ENCODE measurements around the gene SNX8. TPM values are rescaled to one million over a fixed set of nuclear protein-coding genes. Genes with fewer than 3 reads are reported as not detected.

SNX8 gene, protein sequence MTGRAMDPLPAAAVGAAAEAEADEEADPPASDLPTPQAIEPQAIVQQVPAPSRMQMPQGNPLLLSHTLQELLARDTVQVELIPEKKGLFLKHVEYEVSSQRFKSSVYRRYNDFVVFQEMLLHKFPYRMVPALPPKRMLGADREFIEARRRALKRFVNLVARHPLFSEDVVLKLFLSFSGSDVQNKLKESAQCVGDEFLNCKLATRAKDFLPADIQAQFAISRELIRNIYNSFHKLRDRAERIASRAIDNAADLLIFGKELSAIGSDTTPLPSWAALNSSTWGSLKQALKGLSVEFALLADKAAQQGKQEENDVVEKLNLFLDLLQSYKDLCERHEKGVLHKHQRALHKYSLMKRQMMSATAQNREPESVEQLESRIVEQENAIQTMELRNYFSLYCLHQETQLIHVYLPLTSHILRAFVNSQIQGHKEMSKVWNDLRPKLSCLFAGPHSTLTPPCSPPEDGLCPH
- 40.7 TPM for total RNA-seq (ENCODE audit: unreplicated experiment)
- long read RNA-seq, full-length matches to known transcripts: 14 of 17 reads
- long read RNA-seq, partial matches to known transcripts: 1 of 17 reads
- long read RNA-seq, other reads (novel, unspliced or antisense): 2 of 17 reads

DNA sequence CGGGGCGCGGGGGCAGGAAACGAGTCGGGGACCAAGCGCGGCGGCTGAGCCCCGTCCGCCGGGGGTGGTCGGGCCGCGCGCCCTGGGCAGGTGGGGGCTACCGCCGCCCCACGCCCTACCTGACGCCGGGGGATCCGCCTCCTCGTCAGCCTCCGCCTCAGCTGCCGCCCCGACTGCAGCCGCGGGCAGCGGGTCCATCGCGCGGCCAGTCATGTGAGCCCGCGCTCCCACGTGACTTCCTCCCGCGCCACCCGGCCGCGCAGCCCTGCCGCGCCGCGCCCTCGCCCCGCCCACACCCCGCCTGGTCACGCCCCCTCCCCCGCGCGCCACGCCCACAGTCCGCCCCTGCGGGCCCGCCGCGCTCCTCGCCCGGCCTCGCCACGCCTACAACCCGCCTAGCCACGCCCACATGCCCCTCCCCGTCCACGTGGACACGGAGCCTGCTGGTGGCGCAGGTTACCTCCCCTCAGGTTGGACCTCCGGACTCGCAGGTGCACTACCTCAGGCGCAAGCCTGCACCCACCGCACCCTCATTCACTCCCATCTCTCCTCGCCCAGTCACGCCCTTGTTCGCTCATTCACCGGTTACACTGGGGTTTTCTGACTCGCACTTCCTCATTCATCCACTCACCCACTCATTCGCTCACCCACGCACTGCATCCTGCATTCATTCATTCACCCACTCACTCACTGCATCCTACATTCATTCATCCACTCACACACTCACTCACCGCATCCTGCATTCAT lies at the start of gene SNX8:
Gene SNX8 (minus strand): TSS at position 233 of the 747 bp plus-strand sequence. CDS start 20 bp downstream, at position 213.
- no peaks in the 10 kb centered on the region for H3K9me3 Mint-ChIP-seq (ENCODE audit: unreplicated experiment)
- peak within 1 kb of the TSS; percentile 93 for H3K4me3 Mint-ChIP-seq (ENCODE audit: unreplicated experiment)
- H3K36me3 Mint-ChIP-seq (ENCODE audit: low read depth, unreplicated experiment): no peaks in the 10 kb centered on the region
- peak within 1 kb of the TSS; percentile 83 for H3K27ac Mint-ChIP-seq (ENCODE audit: unreplicated experiment)
- TF ChIP-seq, protein P1, sequence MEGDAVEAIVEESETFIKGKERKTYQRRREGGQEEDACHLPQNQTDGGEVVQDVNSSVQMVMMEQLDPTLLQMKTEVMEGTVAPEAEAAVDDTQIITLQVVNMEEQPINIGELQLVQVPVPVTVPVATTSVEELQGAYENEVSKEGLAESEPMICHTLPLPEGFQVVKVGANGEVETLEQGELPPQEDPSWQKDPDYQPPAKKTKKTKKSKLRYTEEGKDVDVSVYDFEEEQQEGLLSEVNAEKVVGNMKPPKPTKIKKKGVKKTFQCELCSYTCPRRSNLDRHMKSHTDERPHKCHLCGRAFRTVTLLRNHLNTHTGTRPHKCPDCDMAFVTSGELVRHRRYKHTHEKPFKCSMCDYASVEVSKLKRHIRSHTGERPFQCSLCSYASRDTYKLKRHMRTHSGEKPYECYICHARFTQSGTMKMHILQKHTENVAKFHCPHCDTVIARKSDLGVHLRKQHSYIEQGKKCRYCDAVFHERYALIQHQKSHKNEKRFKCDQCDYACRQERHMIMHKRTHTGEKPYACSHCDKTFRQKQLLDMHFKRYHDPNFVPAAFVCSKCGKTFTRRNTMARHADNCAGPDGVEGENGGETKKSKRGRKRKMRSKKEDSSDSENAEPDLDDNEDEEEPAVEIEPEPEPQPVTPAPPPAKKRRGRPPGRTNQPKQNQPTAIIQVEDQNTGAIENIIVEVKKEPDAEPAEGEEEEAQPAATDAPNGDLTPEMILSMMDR (IDR thresholded peaks at IDR 0.05; ENCODE audit: unreplicated experiment): no peak
- peaks cover 7% of the 10 kb centered on the region for H3K4me1 Mint-ChIP-seq (ENCODE audit: unreplicated experiment)
- peaks cover 9% of the 10 kb centered on the region for H3K27me3 Mint-ChIP-seq (ENCODE audit: unreplicated experiment)
- peak; percentile 97 for DNase-seq (ENCODE audit: low spot score)

DNA sequence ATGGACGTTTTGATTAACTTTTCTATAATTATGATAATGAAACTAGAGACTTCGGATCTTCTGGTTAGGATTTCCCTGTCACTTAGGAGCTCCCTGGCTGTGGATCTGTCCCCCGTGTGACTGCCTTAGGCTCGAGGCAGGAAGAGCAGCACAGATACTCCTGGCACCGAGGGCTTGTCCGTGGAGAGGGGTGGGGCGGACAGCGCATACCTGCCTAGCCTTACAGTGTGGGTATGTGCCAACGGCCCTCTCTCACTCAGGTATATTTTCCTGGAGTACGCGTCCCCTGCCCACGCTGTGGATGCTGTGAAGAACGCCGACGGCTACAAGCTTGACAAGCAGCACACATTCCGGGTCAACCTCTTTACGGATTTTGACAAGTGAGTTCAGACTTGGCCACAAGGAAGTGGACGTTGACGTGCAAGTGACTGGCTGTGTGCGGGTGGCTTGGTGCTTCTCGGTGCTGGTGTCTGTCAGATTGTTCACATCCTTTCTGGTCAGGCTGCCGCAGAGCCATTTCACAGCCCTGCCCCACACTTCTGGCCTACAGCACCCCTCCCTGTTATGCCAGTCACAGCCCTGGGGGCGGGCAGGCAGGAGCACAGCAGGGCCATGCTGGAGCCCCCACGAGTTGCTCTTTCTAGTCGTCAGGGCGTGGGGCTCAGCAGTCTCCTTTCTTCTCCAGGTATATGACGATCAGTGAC lies 48.3 kb upstream of the SNX8 start:
- TF ChIP-seq, protein P1 (IDR thresholded peaks at IDR 0.05; ENCODE audit: unreplicated experiment): no peak
- DNase-seq (ENCODE audit: low spot score): no peak
- Mint-ChIP-seq H3K9me3 (ENCODE audit: unreplicated experiment) (no peaks in the 10 kb centered on the region), H3K27me3 (ENCODE audit: unreplicated experiment) (no peaks in the 10 kb centered on the region), H3K4me1 (ENCODE audit: unreplicated experiment) (no peaks in the 10 kb centered on the region), H3K36me3 (ENCODE audit: low read depth, unreplicated experiment) (peaks cover 40% of the 10 kb centered on the region), H3K27ac (ENCODE audit: unreplicated experiment) (no peak overlapping the region), H3K4me3 (ENCODE audit: unreplicated experiment) (no peak overlapping the region)

DNA sequence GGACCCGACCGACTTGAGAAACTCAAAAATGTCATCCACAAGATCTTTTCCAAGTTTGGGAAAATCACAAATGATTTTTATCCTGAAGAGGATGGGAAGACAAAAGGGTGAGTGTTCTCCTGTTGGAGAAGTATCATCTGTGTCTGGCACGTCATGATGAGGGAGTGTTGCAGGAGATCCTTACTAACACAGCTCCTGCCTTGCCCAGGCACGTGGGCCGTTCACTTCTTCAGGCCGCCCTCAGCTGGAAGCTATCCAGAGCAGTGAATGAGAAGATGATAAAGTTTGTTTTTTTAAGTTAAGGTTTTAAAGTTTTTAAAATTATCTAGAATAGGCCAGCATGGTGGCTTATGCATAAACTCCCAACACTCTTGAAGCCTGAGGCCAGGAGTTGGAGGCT lies 46.6 kb upstream of the SNX8 start:
- Mint-ChIP-seq H3K9me3 (ENCODE audit: unreplicated experiment) (no peaks in the 10 kb centered on the region), H3K27me3 (ENCODE audit: unreplicated experiment) (no peaks in the 10 kb centered on the region), H3K36me3 (ENCODE audit: low read depth, unreplicated experiment) (peaks cover 31% of the 10 kb centered on the region), H3K4me3 (ENCODE audit: unreplicated experiment) (no peak overlapping the region), H3K27ac (ENCODE audit: unreplicated experiment) (no peak overlapping the region), H3K4me1 (ENCODE audit: unreplicated experiment) (peaks cover 3% of the 10 kb centered on the region)
- TF ChIP-seq, protein P1 (IDR thresholded peaks at IDR 0.05; ENCODE audit: unreplicated experiment): no peak
- DNase-seq (ENCODE audit: low spot score): no peak

DNA sequence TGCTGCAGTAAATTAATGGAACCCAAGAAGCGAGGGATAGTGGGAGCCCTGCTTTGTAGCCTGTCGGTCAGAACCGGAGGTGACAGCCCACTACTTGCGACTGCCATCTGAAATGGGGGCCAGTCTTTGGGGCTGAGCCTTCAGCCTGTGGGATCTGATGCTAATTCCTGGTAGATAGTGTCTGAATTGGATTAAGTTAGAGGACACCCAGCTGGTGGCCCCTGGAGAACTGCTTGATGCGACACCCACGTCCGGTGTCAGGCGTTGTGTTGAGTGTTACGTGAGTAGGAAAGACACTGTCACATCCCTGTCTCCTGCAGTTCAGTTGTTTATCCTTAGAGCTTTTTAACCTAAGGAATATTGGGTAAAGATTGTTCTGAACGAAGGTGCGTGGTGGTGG lies 45.4 kb upstream of the SNX8 start:
- Mint-ChIP-seq H3K9me3 (ENCODE audit: unreplicated experiment) (no peaks in the 10 kb centered on the region), H3K4me1 (ENCODE audit: unreplicated experiment) (peaks cover 6% of the 10 kb centered on the region), H3K27ac (ENCODE audit: unreplicated experiment) (no peak overlapping the region), H3K36me3 (ENCODE audit: low read depth, unreplicated experiment) (peaks cover 25% of the 10 kb centered on the region), H3K27me3 (ENCODE audit: unreplicated experiment) (no peaks in the 10 kb centered on the region), H3K4me3 (ENCODE audit: unreplicated experiment) (no peak overlapping the region)
- no peak for DNase-seq (ENCODE audit: low spot score)
- TF ChIP-seq, protein P1 (IDR thresholded peaks at IDR 0.05; ENCODE audit: unreplicated experiment): no peak
